ENCODE results near the gene CFAP46. TPM values are rescaled to one million over a fixed set of nuclear protein-coding genes. Genes with fewer than 3 reads are reported as not detected.

CFAP46 gene
- total RNA-seq, 1 donor from 2014 or later = 5.2 TPM

DNA sequence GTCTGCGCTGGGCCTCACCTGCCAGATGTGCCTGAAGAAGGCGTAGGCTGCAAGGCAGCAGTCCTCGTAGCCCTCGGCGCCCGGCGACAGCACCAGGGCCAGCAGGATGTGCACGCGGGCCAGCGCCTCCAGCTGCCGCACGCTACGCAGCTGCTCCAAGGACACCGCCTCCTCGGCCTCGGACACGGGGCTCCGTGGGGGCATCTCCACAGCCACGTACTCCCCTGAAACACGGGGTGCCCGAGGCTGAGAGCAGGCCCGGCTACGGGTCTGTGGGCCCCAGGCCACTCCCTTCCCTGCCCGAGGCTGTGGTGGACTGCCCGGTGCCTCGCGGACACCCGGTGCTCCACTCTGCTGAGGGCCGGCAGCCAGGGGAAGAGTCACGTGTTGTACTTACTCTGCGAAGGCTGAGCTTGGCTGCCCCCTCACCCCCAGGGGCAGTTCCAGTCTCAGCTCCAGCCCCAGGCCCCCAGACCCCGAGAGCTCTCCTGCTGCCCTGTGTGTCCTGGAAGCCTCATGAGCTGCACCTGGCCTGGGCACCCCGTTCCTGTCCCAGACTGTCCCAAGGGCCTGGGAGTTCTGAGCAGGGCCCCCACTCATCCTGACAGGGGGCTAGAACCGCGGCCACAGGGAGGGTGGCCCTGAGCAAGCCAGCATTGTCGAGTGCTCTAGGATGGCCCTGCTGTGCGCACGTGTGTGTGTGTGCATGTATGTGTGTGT is 62.8 kb downstream of the CFAP46 start:
- Mint-ChIP-seq H3K36me3 (ENCODE audit: unreplicated experiment) (peaks cover 10% of the 10 kb centered on the region), H3K9me3 (ENCODE audit: unreplicated experiment) (peaks cover 10% of the 10 kb centered on the region), H3K27ac (ENCODE audit: unreplicated experiment) (no peak overlapping the region), H3K4me1 (ENCODE audit: low read depth, unreplicated experiment) (peaks cover 4% of the 10 kb centered on the region), H3K4me3 (ENCODE audit: unreplicated experiment) (no peak overlapping the region), H3K27me3 (ENCODE audit: unreplicated experiment) (peaks cover 11% of the 10 kb centered on the region)
- no peak for TF ChIP-seq CTCF (IDR thresholded peaks at IDR 0.05; ENCODE audit: partially characterized antibody, unreplicated experiment)
- DNase-seq = no peak

DNA sequence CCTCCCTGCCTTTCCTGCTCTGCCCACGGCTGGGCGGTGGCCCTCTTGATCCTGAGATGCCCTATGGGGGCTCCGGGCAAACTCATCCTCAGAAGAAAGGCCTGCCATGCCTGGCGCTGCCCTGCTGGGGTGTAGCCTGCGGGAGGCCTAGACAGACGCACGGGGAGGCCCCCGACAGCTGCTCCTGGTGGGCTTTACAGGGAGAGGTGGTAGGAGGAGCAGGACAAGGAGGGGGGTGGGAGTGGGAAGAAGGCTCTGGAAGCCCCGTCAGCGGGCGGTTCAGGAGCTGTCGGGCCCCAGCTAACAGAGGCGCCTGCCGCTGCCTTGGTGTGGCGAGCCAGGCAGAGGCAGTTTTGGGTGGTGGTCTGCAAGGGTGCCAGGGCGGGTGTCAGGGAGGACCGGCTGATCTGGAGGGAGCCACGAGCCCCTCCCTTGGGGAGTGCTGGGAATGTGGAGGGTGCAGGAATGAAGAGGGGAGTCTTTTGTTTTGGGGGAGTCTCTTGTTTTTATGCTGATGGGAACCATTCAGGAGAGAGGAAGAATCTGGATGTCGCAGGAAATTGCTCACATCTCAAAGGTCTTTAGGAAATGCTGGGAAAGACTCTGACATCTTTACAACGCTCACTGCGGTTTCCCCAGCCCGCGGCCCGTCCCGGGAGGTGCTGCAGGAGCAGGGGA is 63.5 kb downstream of the CFAP46 start:
- Mint-ChIP-seq H3K36me3 (ENCODE audit: unreplicated experiment) (peaks cover 10% of the 10 kb centered on the region), H3K27me3 (ENCODE audit: unreplicated experiment) (peaks cover 8% of the 10 kb centered on the region), H3K27ac (ENCODE audit: unreplicated experiment) (no peak overlapping the region), H3K9me3 (ENCODE audit: unreplicated experiment) (peaks cover 9% of the 10 kb centered on the region), H3K4me3 (ENCODE audit: unreplicated experiment) (no peak overlapping the region), H3K4me1 (ENCODE audit: low read depth, unreplicated experiment) (peaks cover 4% of the 10 kb centered on the region)
- no peak for DNase-seq
- no peak for TF ChIP-seq CTCF (IDR thresholded peaks at IDR 0.05; ENCODE audit: partially characterized antibody, unreplicated experiment)

DNA sequence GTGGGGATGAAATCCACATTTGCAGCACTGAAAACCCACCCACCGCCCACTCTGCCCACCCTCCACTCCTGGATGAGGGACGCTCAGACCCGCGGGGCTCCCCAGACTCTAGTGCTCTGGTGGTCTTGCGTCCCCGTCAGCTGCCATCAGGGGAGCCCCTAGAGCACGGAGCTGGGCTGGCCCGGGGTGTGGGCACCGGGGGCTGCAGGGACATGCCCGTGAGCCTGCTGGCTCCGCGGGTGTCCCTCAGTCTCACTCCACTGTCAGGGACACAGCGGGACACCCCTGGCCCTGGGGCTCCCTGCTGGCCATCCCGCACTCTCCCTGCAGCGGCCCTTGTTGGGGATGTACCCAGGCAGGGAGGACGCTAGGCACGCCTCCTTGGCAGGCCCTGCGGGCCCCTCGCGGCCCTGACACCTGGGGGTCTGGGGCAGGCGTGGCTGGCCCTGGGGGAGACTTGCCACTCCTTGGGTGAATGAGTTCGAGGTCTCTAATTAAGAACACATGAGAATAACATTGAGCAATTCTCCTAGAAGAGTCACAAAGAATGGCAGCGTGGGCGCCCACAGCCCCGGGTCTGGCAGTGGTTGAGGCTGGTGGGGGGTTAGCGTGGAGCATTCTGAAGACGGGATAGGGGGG is 64.2 kb downstream of the CFAP46 start:
- peaks cover 4% of the 10 kb centered on the region for H3K4me1 Mint-ChIP-seq (ENCODE audit: low read depth, unreplicated experiment)
- peaks cover 10% of the 10 kb centered on the region for H3K36me3 Mint-ChIP-seq (ENCODE audit: unreplicated experiment)
- TF ChIP-seq CTCF (IDR thresholded peaks at IDR 0.05; ENCODE audit: partially characterized antibody, unreplicated experiment) = no peak
- no peak overlapping the region for H3K4me3 Mint-ChIP-seq (ENCODE audit: unreplicated experiment)
- no peak overlapping the region for H3K27ac Mint-ChIP-seq (ENCODE audit: unreplicated experiment)
- DNase-seq = no peak
- H3K27me3 Mint-ChIP-seq (ENCODE audit: unreplicated experiment) = peaks cover 7% of the 10 kb centered on the region
- H3K9me3 Mint-ChIP-seq (ENCODE audit: unreplicated experiment) = peaks cover 9% of the 10 kb centered on the region

GRCh38 chr10:132877473-132877872 is 64.9 kb downstream of the CFAP46 start:
- no peak overlapping the region for H3K4me3 Mint-ChIP-seq (ENCODE audit: unreplicated experiment)
- no peaks in the 10 kb centered on the region for H3K4me1 Mint-ChIP-seq (ENCODE audit: low read depth, unreplicated experiment)
- H3K27me3 Mint-ChIP-seq (ENCODE audit: unreplicated experiment) = peaks cover 7% of the 10 kb centered on the region
- TF ChIP-seq CTCF (IDR thresholded peaks at IDR 0.05; ENCODE audit: partially characterized antibody, unreplicated experiment) = no peak
- DNase-seq = no peak
- no peak overlapping the region for H3K27ac Mint-ChIP-seq (ENCODE audit: unreplicated experiment)
- H3K9me3 Mint-ChIP-seq (ENCODE audit: unreplicated experiment) = peaks cover 9% of the 10 kb centered on the region
- H3K36me3 Mint-ChIP-seq (ENCODE audit: unreplicated experiment) = peaks cover 10% of the 10 kb centered on the region

All from glutamatergic neuron (in vitro differentiated cells).